ENCODE results near the gene CPLX1.

DNA sequence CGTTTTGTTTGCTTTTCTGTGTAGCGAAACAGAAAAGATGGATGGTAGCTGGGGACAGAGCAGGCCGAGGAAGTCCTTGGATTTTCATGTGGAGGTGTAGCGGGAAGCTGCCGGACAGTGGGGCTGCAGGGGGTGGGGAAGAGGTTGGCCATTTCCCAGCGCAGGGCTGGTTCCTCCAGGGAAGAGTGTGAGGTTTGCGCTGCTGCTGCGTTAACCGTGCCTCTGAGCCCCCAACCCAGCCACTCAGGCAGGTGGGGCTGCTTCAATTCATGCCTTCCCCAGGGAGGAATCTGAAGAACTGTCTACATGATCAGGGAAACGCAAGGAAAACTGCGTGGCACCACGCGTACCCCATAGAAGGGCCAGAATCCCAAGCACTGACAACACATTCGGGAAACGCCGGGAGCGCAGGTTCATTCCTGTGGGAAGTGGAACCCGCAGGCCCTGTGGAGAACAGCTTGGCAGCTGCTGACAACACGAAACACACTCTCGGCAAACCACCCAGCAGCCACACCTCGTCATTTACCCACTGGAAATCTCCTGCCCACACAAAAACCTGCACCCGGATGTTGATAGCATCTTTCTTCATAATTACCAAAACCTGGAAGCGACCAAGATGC, 62.6 kb downstream of the CPLX1 start:
- TF ChIP-seq, protein P1, sequence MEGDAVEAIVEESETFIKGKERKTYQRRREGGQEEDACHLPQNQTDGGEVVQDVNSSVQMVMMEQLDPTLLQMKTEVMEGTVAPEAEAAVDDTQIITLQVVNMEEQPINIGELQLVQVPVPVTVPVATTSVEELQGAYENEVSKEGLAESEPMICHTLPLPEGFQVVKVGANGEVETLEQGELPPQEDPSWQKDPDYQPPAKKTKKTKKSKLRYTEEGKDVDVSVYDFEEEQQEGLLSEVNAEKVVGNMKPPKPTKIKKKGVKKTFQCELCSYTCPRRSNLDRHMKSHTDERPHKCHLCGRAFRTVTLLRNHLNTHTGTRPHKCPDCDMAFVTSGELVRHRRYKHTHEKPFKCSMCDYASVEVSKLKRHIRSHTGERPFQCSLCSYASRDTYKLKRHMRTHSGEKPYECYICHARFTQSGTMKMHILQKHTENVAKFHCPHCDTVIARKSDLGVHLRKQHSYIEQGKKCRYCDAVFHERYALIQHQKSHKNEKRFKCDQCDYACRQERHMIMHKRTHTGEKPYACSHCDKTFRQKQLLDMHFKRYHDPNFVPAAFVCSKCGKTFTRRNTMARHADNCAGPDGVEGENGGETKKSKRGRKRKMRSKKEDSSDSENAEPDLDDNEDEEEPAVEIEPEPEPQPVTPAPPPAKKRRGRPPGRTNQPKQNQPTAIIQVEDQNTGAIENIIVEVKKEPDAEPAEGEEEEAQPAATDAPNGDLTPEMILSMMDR (conservative IDR thresholded peaks at IDR 0.05 in 1 of 2, IDR thresholded peaks at IDR 0.05 in 1 of 2; ENCODE audit: low read depth in 1 of 2, low read length in 2 of 2): no peak
- no peak for TF ChIP-seq EZH2 (IDR thresholded peaks at IDR 0.05; ENCODE audit: low read length, missing control alignments)
